Measurements from ENCODE around the gene GPBP1L1. TPM values are rescaled to one million over a fixed set of nuclear protein-coding genes. Genes with fewer than 3 reads are reported as not detected.
A peak's percentile ranks its signal among the peaks of the same experiment; 100 is the strongest.

The GPBP1L1 gene
- total and polyA plus RNA-seq, 2 donors (not counting 1 experiment from before 2014, with no cell fraction given), result 77.2 to 104 TPM

GRCh38 chr1:45620588-45621500 is 65.5 kb downstream of the GPBP1L1 start:
- no peaks in the 10 kb centered on the region for H3K27me3 ChIP-seq (ENCODE audit: control insufficient read depth, insufficient read depth, low read length)
- no peaks in the 10 kb centered on the region for H3K9me3 ChIP-seq (ENCODE audit: control insufficient read depth, insufficient read depth, low read depth, low read length)
- peaks cover 2% of the 10 kb centered on the region for H3K4me1 ChIP-seq (ENCODE audit: control insufficient read depth, extremely low read depth, insufficient read depth, low read length)
- no peak for DNase-seq (ENCODE audit: low read depth in 2 of 2)
- H2AFZ ChIP-seq (ENCODE audit: low read length), result no peak overlapping the region
- no peak overlapping the region for H3K27ac ChIP-seq (ENCODE audit: insufficient read depth, low read length)
- no peak for TF ChIP-seq CTCF (conservative IDR thresholded peaks at IDR 0.05 in 1 of 2, IDR thresholded peaks at IDR 0.05 in 1 of 2; ENCODE audit: low read depth in 1 of 2, low read length in 2 of 2)
- TF ChIP-seq EZH2 (IDR thresholded peaks at IDR 0.05; ENCODE audit: low read length, missing control alignments), result no peak
- no peak overlapping the region for H3K9ac ChIP-seq (ENCODE audit: insufficient read depth, low read length)
- no peaks in the 10 kb centered on the region for H4K20me1 ChIP-seq (ENCODE audit: control insufficient read depth, extremely low read depth, insufficient read depth, low read length)
- H3K4me2 ChIP-seq (ENCODE audit: extremely low read depth, insufficient read depth, low read length), result no peak overlapping the region
- no peaks in the 10 kb centered on the region for H3K79me2 ChIP-seq (ENCODE audit: control insufficient read depth, insufficient read depth, low read length)
- H3K4me3 ChIP-seq (replicated peaks in 1 of 4; ENCODE audit: control extremely low read depth in 1 of 4, insufficient read depth in 1 of 4, low read depth in 3 of 4, low read length in 4 of 4), result no peak overlapping the region
- H3K36me3 ChIP-seq (ENCODE audit: control insufficient read depth, insufficient read depth, low read length), result peaks cover 12% of the 10 kb centered on the region

GRCh38 chr1:45619149-45619921 is 67.0 kb downstream of the GPBP1L1 start:
- H3K4me2 ChIP-seq (ENCODE audit: extremely low read depth, insufficient read depth, low read length), result no peak overlapping the region
- DNase-seq (ENCODE audit: low read depth in 2 of 2), result no peak
- H3K9me3 ChIP-seq (ENCODE audit: control insufficient read depth, insufficient read depth, low read depth, low read length), result no peaks in the 10 kb centered on the region
- no peaks in the 10 kb centered on the region for H3K27me3 ChIP-seq (ENCODE audit: control insufficient read depth, insufficient read depth, low read length)
- no peak for TF ChIP-seq EZH2 (IDR thresholded peaks at IDR 0.05; ENCODE audit: low read length, missing control alignments)
- H4K20me1 ChIP-seq (ENCODE audit: control insufficient read depth, extremely low read depth, insufficient read depth, low read length), result no peaks in the 10 kb centered on the region
- no peak overlapping the region for H3K4me3 ChIP-seq (replicated peaks in 1 of 4; ENCODE audit: control extremely low read depth in 1 of 4, insufficient read depth in 1 of 4, low read depth in 3 of 4, low read length in 4 of 4)
- H3K79me2 ChIP-seq (ENCODE audit: control insufficient read depth, insufficient read depth, low read length), result no peaks in the 10 kb centered on the region
- H3K36me3 ChIP-seq (ENCODE audit: control insufficient read depth, insufficient read depth, low read length), result peaks cover 12% of the 10 kb centered on the region
- H2AFZ ChIP-seq (ENCODE audit: low read length), result no peak overlapping the region
- no peak overlapping the region for H3K27ac ChIP-seq (ENCODE audit: insufficient read depth, low read length)
- peaks cover 2% of the 10 kb centered on the region for H3K4me1 ChIP-seq (ENCODE audit: control insufficient read depth, extremely low read depth, insufficient read depth, low read length)
- no peak overlapping the region for H3K9ac ChIP-seq (ENCODE audit: insufficient read depth, low read length)

GRCh38 chr1:45617618-45618017 is 68.7 kb downstream of the GPBP1L1 start:
- H3K36me3 ChIP-seq (ENCODE audit: control insufficient read depth, insufficient read depth, low read length), result peaks cover 11% of the 10 kb centered on the region
- no peaks in the 10 kb centered on the region for H3K9me3 ChIP-seq (ENCODE audit: control insufficient read depth, insufficient read depth, low read depth, low read length)
- H3K4me2 ChIP-seq (ENCODE audit: extremely low read depth, insufficient read depth, low read length), result no peak overlapping the region
- H4K20me1 ChIP-seq (ENCODE audit: control insufficient read depth, extremely low read depth, insufficient read depth, low read length), result no peaks in the 10 kb centered on the region
- H3K4me3 ChIP-seq (replicated peaks in 1 of 4; ENCODE audit: control extremely low read depth in 1 of 4, insufficient read depth in 1 of 4, low read depth in 3 of 4, low read length in 4 of 4), result no peak overlapping the region
- no peaks in the 10 kb centered on the region for H3K4me1 ChIP-seq (ENCODE audit: control insufficient read depth, extremely low read depth, insufficient read depth, low read length)
- no peak for TF ChIP-seq CTCF (conservative IDR thresholded peaks at IDR 0.05 in 1 of 2, IDR thresholded peaks at IDR 0.05 in 1 of 2; ENCODE audit: low read depth in 1 of 2, low read length in 2 of 2)
- TF ChIP-seq EZH2 (IDR thresholded peaks at IDR 0.05; ENCODE audit: low read length, missing control alignments), result no peak
- no peak overlapping the region for H3K27ac ChIP-seq (ENCODE audit: insufficient read depth, low read length)
- DNase-seq (ENCODE audit: low read depth in 2 of 2), result peak in 1 of 2 donors; percentile 51
- no peak overlapping the region for H2AFZ ChIP-seq (ENCODE audit: low read length)
- H3K27me3 ChIP-seq (ENCODE audit: control insufficient read depth, insufficient read depth, low read length), result no peaks in the 10 kb centered on the region
- no peaks in the 10 kb centered on the region for H3K79me2 ChIP-seq (ENCODE audit: control insufficient read depth, insufficient read depth, low read length)
- H3K9ac ChIP-seq (ENCODE audit: insufficient read depth, low read length), result no peak overlapping the region

Data from fibroblast of lung (primary cell).